Dedifferentiated amniotic fluid mesenchymal stem cell (primary cell): ENCODE results near the gene FAM217A.

Source experiments
- DNase-seq: peaks from one replicate; pipeline ENCODE4 v3.0.0-alpha.2; 2016; ENCODE audit errors: extremely low spot score

The FAM217A gene

GRCh38 chr6:4084444-4085331 is 5.8 kb upstream of the FAM217A start:
- no peak for DNase-seq

GRCh38 chr6:4074478-4075235 is 4.3 kb downstream of the FAM217A start:
- no peak for DNase-seq

DNA sequence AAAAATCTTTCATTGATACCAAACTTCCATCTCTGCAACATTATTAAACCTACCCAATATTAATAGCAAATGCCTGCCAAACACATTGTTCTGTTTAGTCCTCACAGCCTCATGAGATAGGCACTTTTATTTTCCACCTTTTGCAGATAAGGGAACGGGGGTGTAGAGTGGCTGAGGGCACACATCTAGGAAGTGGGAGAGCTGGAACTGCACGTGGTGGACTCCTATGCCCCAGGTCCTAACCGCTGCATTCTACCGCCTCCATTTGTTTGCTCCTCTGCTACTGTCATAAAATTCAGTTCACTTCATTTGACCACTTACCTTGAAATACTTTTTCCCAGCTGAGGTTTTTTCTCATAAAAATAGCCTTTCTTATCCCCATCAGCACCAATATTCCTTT is 7.6 kb downstream of the FAM217A start:
- no peak for DNase-seq

DNA sequence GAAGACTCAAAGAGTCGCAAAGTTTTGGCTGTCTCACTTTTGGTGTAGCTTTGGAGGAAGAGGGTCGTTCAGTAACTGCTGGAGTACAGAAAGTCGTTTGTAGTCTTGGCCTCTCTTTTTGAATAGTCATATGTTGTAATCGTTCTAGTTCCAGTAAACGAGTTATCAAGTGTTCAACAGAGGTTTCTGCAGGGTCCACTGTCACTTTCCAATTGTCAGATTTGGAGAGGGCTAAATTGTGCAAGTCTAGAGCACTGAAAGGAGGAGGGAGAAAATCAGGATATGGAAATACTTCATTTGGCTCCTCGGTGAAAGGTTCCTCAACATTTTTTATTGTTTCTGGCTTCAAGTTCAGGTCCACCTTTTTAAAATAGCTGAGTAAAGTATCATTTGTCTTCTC is 9.7 kb downstream of the FAM217A start:
- DNase-seq, result no peak

GRCh38 chr6:4067673-4068072 is 11.3 kb downstream of the FAM217A start:
- DNase-seq, result no peak

DNA sequence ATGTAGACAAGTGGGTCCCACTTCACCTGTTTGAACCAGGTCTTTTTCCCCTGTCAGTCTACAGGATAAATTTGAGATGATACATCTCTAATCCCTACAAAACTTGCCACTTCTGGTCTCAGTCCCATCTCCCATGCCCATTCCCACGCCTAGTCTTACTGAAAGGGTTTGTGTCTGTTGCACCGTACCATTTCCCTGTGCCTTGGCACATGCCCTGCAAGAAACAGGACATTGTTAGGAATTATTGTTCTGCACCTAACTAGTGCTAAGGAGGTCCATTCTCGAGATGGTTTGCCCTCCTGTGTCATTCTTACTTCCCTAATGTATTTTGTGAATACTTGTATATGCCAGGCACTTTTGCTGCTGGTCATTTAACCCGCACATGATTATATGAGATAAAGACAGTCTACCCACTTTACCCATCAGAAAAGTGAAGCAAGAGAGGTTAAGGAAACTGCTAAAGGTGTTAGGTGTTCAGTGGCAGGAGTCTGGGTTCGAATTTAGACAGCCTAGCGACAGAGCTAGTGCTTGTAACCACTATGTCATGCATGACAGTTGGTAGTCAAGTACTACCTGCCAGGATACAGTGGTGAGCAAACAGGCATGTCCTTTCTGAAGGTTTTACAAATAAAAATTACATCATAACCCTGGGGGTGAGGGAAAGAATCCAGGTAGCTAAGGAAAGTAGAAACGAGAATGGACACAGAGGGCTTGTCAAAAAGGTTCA is 12.7 kb downstream of the FAM217A start:
- DNase-seq, result no peak

- DNase-seq, result peak; percentile 41
Observed at GRCh38 chr6:4059115-4059777, 19.7 kb downstream of the FAM217A start.

GRCh38 chr6:4057036-4057435 is 21.9 kb downstream of the FAM217A start:
- DNase-seq, result no peak

GRCh38 chr6:4055420-4056041 is 23.4 kb downstream of the FAM217A start:
- peak; percentile 87 for DNase-seq

- no peak for DNase-seq
Observed at GRCh38 chr6:4049246-4049645, 29.7 kb downstream of the FAM217A start.

DNA sequence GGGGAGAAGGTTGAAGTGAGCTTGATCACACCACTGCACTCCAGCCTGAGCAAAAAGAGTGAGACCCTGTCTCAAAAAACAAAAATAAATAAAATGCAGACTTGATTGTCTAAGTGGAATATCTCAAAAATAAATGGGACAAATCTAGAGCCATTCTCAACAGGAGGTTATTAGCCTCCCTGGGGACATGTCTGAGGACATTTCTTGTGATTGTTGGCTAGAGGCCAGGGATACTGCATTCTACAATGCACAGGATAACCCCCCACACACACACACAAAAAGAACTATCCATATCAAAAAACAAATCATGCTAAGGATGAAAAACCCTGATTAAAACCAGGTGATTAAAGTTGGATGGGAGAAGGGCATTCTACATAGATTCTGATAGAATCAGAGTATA is 37.5 kb downstream of the FAM217A start:
- DNase-seq, result no peak

GRCh38 chr6:4039348-4039747 is 39.6 kb downstream of the FAM217A start:
- DNase-seq, result peak; percentile 15

GRCh38 chr6:4036581-4036980 is 42.4 kb downstream of the FAM217A start:
- no peak for DNase-seq

DNA sequence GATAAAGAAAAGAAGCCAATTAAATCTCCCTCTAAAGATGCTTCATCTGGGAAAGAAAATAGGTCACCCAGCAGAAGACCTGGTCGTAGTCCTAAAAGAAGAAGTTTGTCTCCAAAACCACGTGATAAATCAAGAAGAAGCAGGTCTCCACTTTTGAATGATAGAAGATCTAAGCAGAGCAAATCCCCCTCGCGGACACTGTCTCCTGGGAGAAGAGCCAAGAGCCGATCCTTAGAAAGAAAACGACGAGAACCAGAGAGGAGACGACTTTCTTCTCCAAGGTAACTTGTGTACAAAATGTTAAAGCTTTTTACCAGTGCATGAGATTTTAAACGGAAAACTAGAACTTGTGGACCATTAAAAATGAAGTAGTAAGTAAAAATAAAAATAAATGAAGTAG is 46.5 kb downstream of the FAM217A start:
- DNase-seq, result no peak

DNA sequence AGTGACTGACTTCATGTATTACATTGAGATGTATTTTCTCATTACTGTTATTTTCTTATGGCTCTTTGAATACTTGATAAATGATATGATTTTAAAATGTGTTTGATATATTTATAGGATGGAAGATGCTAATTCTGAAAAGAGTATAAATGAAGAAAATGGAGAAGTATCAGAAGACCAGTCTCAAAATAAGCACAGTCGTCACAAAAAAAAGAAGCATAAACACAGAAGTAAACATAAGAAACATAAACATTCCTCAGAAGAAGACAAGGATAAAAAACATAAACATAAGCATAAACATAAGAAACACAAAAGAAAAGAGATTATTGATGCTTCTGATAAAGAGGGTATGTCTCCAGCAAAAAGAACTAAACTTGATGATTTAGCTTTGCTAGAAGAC is 47.5 kb downstream of the FAM217A start:
- DNase-seq, result no peak

- DNase-seq, result no peak
Observed at GRCh38 chr6:4030669-4031068, 48.3 kb downstream of the FAM217A start.

DNA sequence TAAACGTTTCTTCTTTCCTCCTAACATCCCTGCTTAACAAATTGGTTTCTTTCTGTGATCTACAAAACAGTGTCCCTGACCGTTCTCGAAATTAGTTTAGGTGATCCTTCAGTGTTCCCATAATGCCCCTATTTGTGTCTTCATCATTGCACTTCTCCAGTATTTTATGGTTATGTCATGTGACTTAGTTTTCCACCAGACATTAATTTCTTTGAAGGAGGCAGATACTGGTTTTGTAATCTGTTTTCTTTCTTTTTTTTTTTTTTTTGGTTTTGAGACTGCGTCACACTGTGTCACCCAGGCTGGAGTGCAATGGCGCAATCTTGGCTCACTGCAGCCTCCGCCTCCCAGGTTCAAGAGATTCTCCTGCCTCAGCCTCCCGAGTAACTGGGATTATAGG is 49.2 kb downstream of the FAM217A start:
- DNase-seq, result no peak

DNA sequence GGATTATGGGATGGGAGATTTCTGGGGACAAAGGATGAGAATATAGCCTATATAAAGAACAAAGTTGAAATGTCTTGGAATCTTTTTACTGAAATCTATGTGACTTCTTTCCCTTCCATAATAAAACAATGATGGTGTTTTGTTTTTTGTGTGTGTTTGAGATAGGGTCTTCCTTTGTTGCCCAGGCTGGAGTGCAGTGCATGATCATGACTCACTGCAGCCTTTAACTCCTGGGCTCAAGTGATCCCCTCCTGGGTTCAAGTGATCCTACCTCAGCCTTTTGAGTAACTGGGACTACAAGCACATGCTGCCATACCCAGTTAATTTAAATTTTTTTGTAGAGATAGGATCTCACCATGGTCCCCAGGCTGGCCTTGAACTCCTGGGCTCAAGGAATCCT is 50.9 kb downstream of the FAM217A start:
- DNase-seq, result no peak

- no peak for DNase-seq
Observed at GRCh38 chr6:4025681-4026080, 53.3 kb downstream of the FAM217A start.

DNA sequence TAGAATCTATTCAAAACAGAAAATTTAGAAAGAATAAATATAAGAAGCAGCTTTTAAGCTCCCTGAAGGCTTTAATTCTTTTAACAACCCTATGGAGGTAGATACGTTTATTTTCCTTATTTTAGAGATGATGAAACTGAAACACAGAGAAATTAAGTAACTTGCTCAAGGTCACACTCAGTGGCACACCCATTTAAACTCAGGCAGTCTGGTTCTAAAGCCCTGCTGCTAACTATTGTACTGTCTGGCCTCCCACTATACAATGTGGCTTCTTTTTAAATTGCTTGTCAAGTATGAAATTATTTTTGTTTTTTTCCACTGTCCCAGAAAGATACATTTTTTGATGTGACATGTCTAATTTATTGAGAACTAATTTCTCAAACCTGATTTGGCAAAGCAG is 55.7 kb downstream of the FAM217A start:
- DNase-seq, result no peak
